ENCODE data around the gene NUDT17.

The NUDT17 gene

DNA sequence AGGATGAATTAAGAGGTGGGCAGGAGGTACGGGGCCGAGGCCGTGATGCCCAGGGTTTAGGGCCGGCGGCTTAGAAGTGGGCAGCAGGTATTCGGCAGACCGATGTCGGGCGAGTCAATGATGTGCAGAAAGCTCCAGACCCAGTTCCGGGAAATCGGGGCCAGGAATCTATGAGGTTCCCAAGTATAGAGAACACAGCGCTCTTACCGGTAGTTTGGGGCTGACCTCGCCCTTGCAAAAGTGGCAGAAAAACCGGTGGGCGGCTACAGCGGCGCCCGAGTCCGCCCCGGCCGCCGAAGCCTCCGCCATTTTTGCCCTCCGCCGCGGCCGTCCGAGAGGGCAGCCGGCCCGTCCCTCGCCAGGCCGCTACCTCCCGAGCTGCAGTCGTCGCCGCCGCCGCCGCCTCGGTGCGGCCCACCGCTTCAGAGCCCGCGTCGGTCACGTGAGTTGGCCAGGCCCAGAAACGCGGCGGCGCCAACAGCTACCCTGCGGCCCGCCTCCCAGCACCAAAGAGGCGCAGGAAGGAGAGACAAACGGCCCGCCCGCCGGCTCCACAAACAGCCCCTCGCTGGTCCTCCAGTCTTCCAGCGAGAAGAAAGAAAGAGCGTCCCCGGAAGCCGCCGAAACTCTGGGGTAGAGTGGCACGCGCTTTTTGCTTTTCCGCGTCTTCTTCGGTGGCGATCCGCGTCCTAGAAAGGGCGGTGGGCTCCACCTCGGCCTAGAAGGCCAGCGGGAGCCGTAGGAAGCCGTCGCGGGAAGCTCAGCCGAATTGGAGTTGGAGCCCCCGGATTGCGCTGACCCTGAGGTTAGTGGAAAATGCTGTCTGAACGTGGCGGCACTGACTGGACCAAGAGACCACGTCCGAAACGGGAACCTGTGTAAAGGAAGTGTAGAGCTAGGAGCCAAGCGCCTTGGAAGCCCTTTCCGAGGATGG is 21.6 kb upstream of the NUDT17 start, which contains the start of the genes POLR3C and RNF115:
Gene POLR3C, plus strand, starts transcription at position 636 of the 934 bp plus-strand sequence. CDS start 1,577 bp downstream, outside the sequence.
Gene RNF115, minus strand, starts transcription at position 531 of the 934 bp plus-strand sequence. Its CDS starts 222 bp downstream, at position 309.
- no peak for TF ChIP-seq SNAI2 (CRISPR knock-in tag; IDR thresholded peaks at IDR 0.05)
- TF ChIP-seq ZFP3 (CRISPR knock-in tag; IDR thresholded peaks at IDR 0.05), result peak; percentile 39; the same call in 1 of the 2 replicates
- no peak for TF ChIP-seq BACH2 (CRISPR knock-in tag; IDR thresholded peaks at IDR 0.05; ENCODE audit: borderline replicate concordance)
- TF ChIP-seq ESRRG (CRISPR knock-in tag; IDR thresholded peaks at IDR 0.05), result no peak
- no peak for TF ChIP-seq ZC3H10 (CRISPR knock-in tag; IDR thresholded peaks at IDR 0.05)
- peak; percentile 94 for ATAC-seq

- TF ChIP-seq POU6F1 (CRISPR knock-in tag; IDR thresholded peaks at IDR 0.05; ENCODE audit: borderline replicate concordance, low read depth) (no peak), ZFP30 (CRISPR knock-in tag; IDR thresholded peaks at IDR 0.05) (no peak), PPARA (CRISPR knock-in tag; IDR thresholded peaks at IDR 0.05; ENCODE audit: borderline replicate concordance) (no peak), ZNF70 (CRISPR knock-in tag; IDR thresholded peaks at IDR 0.05) (no peak), CSDC2 (CRISPR knock-in tag; IDR thresholded peaks at IDR 0.05) (no peak), ZNF8 (CRISPR knock-in tag; IDR thresholded peaks at IDR 0.05) (no peak), ZC3H10 (CRISPR knock-in tag; IDR thresholded peaks at IDR 0.05) (no peak), SNAI2 (CRISPR knock-in tag; IDR thresholded peaks at IDR 0.05) (no peak), RARB (CRISPR knock-in tag; IDR thresholded peaks at IDR 0.05) (no peak), ZNF565 (CRISPR knock-in tag; conservative IDR thresholded peaks at IDR 0.05; ENCODE audit: low read depth) (no peak), BACH2 (CRISPR knock-in tag; IDR thresholded peaks at IDR 0.05; ENCODE audit: borderline replicate concordance) (no peak), TCF4 (CRISPR knock-in tag; IDR thresholded peaks at IDR 0.05; ENCODE audit: borderline replicate concordance) (no peak), ARNTL (CRISPR knock-in tag; IDR thresholded peaks at IDR 0.05; ENCODE audit: borderline replicate concordance, low read depth) (no peak), CREB5 (CRISPR knock-in tag; IDR thresholded peaks at IDR 0.05; ENCODE audit: low read depth) (no peak), ZFP3 (CRISPR knock-in tag; IDR thresholded peaks at IDR 0.05) (no peak), ESRRG (CRISPR knock-in tag; IDR thresholded peaks at IDR 0.05) (no peak), OSR1 (CRISPR knock-in tag; IDR thresholded peaks at IDR 0.05) (no peak)
- TF ChIP-seq, protein P1, sequence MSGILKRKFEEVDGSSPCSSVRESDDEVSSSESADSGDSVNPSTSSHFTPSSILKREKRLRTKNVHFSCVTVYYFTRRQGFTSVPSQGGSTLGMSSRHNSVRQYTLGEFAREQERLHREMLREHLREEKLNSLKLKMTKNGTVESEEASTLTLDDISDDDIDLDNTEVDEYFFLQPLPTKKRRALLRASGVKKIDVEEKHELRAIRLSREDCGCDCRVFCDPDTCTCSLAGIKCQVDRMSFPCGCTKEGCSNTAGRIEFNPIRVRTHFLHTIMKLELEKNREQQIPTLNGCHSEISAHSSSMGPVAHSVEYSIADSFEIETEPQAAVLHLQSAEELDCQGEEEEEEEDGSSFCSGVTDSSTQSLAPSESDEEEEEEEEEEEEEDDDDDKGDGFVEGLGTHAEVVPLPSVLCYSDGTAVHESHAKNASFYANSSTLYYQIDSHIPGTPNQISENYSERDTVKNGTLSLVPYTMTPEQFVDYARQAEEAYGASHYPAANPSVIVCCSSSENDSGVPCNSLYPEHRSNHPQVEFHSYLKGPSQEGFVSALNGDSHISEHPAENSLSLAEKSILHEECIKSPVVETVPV (CRISPR knock-in tag; IDR thresholded peaks at IDR 0.05), result no peak
- TF ChIP-seq, protein P2, sequence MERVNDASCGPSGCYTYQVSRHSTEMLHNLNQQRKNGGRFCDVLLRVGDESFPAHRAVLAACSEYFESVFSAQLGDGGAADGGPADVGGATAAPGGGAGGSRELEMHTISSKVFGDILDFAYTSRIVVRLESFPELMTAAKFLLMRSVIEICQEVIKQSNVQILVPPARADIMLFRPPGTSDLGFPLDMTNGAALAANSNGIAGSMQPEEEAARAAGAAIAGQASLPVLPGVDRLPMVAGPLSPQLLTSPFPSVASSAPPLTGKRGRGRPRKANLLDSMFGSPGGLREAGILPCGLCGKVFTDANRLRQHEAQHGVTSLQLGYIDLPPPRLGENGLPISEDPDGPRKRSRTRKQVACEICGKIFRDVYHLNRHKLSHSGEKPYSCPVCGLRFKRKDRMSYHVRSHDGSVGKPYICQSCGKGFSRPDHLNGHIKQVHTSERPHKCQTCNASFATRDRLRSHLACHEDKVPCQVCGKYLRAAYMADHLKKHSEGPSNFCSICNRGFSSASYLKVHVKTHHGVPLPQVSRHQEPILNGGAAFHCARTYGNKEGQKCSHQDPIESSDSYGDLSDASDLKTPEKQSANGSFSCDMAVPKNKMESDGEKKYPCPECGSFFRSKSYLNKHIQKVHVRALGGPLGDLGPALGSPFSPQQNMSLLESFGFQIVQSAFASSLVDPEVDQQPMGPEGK (CRISPR knock-in tag; IDR thresholded peaks at IDR 0.05; ENCODE audit: borderline replicate concordance), result no peak
- ATAC-seq, result peak; percentile 1; the same call in 2 of the 3 replicates
These were observed 21.0 kb upstream of the NUDT17 start for GRCh38 chr1:145824499-145824842.

- ATAC-seq, result no peak
- TF ChIP-seq POU6F1 (CRISPR knock-in tag; IDR thresholded peaks at IDR 0.05; ENCODE audit: borderline replicate concordance, low read depth) (no peak), RARB (CRISPR knock-in tag; IDR thresholded peaks at IDR 0.05) (no peak), ZNF8 (CRISPR knock-in tag; IDR thresholded peaks at IDR 0.05) (no peak), TOX (CRISPR knock-in tag; IDR thresholded peaks at IDR 0.05; ENCODE audit: borderline replicate concordance) (peak; percentile 59; the same call in 1 of the 2 replicates), ZFP30 (CRISPR knock-in tag; IDR thresholded peaks at IDR 0.05) (no peak), ZFP3 (CRISPR knock-in tag; IDR thresholded peaks at IDR 0.05) (no peak), ZNF565 (CRISPR knock-in tag; conservative IDR thresholded peaks at IDR 0.05; ENCODE audit: low read depth) (no peak), CSDC2 (CRISPR knock-in tag; IDR thresholded peaks at IDR 0.05) (no peak), PPARA (CRISPR knock-in tag; IDR thresholded peaks at IDR 0.05; ENCODE audit: borderline replicate concordance) (no peak), ARNTL (CRISPR knock-in tag; IDR thresholded peaks at IDR 0.05; ENCODE audit: borderline replicate concordance, low read depth) (no peak), BACH2 (CRISPR knock-in tag; IDR thresholded peaks at IDR 0.05; ENCODE audit: borderline replicate concordance) (no peak), SNAI2 (CRISPR knock-in tag; IDR thresholded peaks at IDR 0.05) (no peak), ZC3H10 (CRISPR knock-in tag; IDR thresholded peaks at IDR 0.05) (0 out of 2 replicates have a peak, but pooled peaks have one; percentile 27)
These were observed 19.4 kb upstream of the NUDT17 start for GRCh38 chr1:145826030-145826429.

Data from SK-N-SH treated with all-trans-retinoic acid at 6 μM for 48 hours (cell line).